MM.1S (cell line): ENCODE data around the gene ZSWIM4.

Source experiments
- CTCF ChIP-seq: fragments of 300-600 bp; sonication (generic); IDR thresholded peaks from 2 replicates; pipeline ENCODE4 v1.5.1; 2016; ENCODE audit warnings: antibody characterized with exemption, low read length, mixed read lengths
- EZH2 ChIP-seq: fragments of 300-600 bp; sonication (generic); optimal IDR thresholded peaks from 2 replicates; pipeline ENCODE3; 2017; ENCODE audit warnings: low read depth, mild to moderate bottlenecking, antibody characterized with exemption, low read length, mixed read lengths

- no peak for TF ChIP-seq EZH2
- no peak for TF ChIP-seq CTCF
Observed at GRCh38 chr19:13819238-13819637, 24.0 kb downstream of the ZSWIM4 start.
